Measurements from ENCODE around the gene MAN1C1. TPM values are rescaled to one million over a fixed set of nuclear protein-coding genes. Genes with fewer than 3 reads are reported as not detected.

The MAN1C1 gene
- total RNA-seq, 1 experiment from 2014 or later = 9.3 TPM

DNA sequence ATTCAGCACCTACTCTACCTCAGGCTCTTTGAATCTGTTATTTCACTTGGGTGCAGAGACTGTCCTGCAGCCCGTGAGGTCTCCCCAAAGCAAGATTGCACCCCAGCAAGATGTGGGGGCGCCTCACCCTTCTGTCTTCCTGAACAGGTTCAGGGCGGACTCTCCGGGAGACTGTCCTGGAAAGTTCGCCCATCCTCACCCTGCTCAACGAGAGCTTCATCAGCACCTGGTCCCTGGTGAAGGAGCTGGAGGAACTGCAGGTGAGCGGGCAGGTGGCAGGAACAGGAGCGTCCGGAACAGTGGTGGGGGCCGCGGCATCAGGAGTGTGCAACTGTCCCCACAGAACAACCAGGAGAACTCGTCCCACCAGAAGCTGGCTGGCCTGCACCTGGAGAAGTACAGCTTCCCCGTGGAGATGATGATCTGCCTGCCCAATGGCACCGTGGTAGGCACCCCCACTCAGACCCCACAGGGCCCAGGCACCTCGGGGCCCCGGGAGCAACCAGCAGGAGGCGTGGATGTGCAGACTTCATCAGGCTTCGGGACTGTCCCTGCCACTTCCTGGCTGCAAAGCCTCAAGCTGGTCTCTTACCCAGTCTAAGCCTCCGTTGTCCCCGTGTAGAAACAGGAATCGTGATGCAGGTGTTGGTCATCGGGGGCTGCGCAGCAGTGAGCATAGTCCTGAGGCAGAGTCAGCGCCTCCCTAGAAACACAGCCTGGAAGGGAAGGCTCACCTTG is 197.3 kb downstream of the MAN1C1 start:
- no peaks in the 10 kb centered on the region for H3K9me3 ChIP-seq (ENCODE audit: control insufficient read depth, low read depth, low read length)
- H3K4me2 ChIP-seq (ENCODE audit: insufficient read depth, insufficient read length, low read length) = no peak overlapping the region
- Mint-ChIP-seq H3K27ac (no peak overlapping the region), H3K27me3 (ENCODE audit: low read depth) (peaks cover 2% of the 10 kb centered on the region; the same call in 1 of the 2 replicates), H3K36me3 (ENCODE audit: insufficient read depth in 1 of 3, low read depth in 3 of 3) (peaks cover 12 to 47% (median 42%) of the 10 kb centered on the region in 3 experiments; a peak in 6 of 7 replicates), H3K4me1 (peaks cover 17 to 21% of the 10 kb centered on the region in 2 experiments), H3K4me3 (no peak overlapping the region), H3K9me3 (no peaks in the 10 kb centered on the region)
- no peak overlapping the region for H2BK12ac ChIP-seq (ENCODE audit: insufficient read length, low read depth, low read length)
- no peak overlapping the region for H3K56ac ChIP-seq (ENCODE audit: insufficient read length, low read depth, low read length)
- no peak overlapping the region for H3K9ac ChIP-seq (ENCODE audit: extremely low read depth, insufficient read length, low read length)
- H2BK20ac ChIP-seq (ENCODE audit: low read depth, low read length, poor library complexity, severe bottlenecking) = no peak overlapping the region
- H3K79me1 ChIP-seq (ENCODE audit: insufficient read depth, low read depth, low read length, poor library complexity, severe bottlenecking) = no peaks in the 10 kb centered on the region
- DNase-seq = no peak
- H2AK5ac ChIP-seq (ENCODE audit: insufficient read length, low read length) = no peak overlapping the region
- no peaks in the 10 kb centered on the region for H3K23me2 ChIP-seq (ENCODE audit: insufficient read length, low read depth, low read length, poor library complexity, severe bottlenecking)
- H3K79me2 ChIP-seq (ENCODE audit: insufficient read depth, low read length) = no peaks in the 10 kb centered on the region
- H3K4ac ChIP-seq (ENCODE audit: low read depth, low read length) = no peak overlapping the region
- no peak overlapping the region for H4K5ac ChIP-seq (ENCODE audit: insufficient read length, low read depth, low read length)
- H2AFZ ChIP-seq (ENCODE audit: low read length) = no peak overlapping the region
- H3K27me3 ChIP-seq (ENCODE audit: insufficient read depth, low read length) = no peaks in the 10 kb centered on the region
- no CpG with 5 or more reads among the region's 24 CpGs for WGBS (ENCODE audit: extremely low coverage, insufficient read length, low lambda C conversion rate)
- no peak overlapping the region for H2BK15ac ChIP-seq (ENCODE audit: low read depth, low read length)
- H2BK5ac ChIP-seq (ENCODE audit: insufficient read length, low read length) = no peak overlapping the region
- H4K8ac ChIP-seq (replicated peaks; ENCODE audit: insufficient read length, low read depth, low read length) = no peak overlapping the region
- no peak overlapping the region for H4K91ac ChIP-seq (ENCODE audit: insufficient read length, low read depth, low read length)
- no peak overlapping the region for H3T11ph ChIP-seq (ENCODE audit: low read length)
- no peak overlapping the region for H3K23ac ChIP-seq (ENCODE audit: insufficient read length, low read depth, low read length)
- no peak overlapping the region for H3K27ac ChIP-seq (ENCODE audit: insufficient read length, low read depth, low read length)
- no peak overlapping the region for H3K14ac ChIP-seq (ENCODE audit: insufficient read depth, low read length)
- no peaks in the 10 kb centered on the region; the same call in 1 of the 2 replicates for H3K4me1 ChIP-seq (ENCODE audit: insufficient read depth, low read length)
- TF ChIP-seq, protein P1, sequence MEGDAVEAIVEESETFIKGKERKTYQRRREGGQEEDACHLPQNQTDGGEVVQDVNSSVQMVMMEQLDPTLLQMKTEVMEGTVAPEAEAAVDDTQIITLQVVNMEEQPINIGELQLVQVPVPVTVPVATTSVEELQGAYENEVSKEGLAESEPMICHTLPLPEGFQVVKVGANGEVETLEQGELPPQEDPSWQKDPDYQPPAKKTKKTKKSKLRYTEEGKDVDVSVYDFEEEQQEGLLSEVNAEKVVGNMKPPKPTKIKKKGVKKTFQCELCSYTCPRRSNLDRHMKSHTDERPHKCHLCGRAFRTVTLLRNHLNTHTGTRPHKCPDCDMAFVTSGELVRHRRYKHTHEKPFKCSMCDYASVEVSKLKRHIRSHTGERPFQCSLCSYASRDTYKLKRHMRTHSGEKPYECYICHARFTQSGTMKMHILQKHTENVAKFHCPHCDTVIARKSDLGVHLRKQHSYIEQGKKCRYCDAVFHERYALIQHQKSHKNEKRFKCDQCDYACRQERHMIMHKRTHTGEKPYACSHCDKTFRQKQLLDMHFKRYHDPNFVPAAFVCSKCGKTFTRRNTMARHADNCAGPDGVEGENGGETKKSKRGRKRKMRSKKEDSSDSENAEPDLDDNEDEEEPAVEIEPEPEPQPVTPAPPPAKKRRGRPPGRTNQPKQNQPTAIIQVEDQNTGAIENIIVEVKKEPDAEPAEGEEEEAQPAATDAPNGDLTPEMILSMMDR (conservative IDR thresholded peaks at IDR 0.05) = no peak
- no peak overlapping the region for H3K18ac ChIP-seq (ENCODE audit: insufficient read length, low read depth, low read length)
- H2BK120ac ChIP-seq (ENCODE audit: low read depth, low read length, poor library complexity, severe bottlenecking) = no peak overlapping the region
- peaks cover 3% of the 10 kb centered on the region for H4K20me1 ChIP-seq (ENCODE audit: control insufficient read depth, insufficient read depth, insufficient read length)
